Lower lobe of right lung (tissue), 2 donors: ENCODE results near the gene PIP5K1B. TPM values are rescaled to one million over a fixed set of nuclear protein-coding genes. Genes with fewer than 3 reads are reported as not detected.

Source experiments
- ATAC-seq, 2 donors: fragments of 200-7000 bp; cut with Tn5 transposase; one replicate each; pipeline ENCODE4 v1.9.1; 2020 to 2022; ENCODE audit warnings: mild to moderate bottlenecking in 2 of 2, moderate library complexity in 2 of 2
- DNase-seq: peaks from one replicate; pipeline ENCODE4 v3.0.0-alpha.2; 2020
- H3K27ac ChIP-seq: fragments of 200-600 bp; one replicate; pipeline ENCODE4 v1.8.0; 2022
- H3K27me3 ChIP-seq: fragments of 200-600 bp; one replicate; pipeline ENCODE4 v1.8.0; 2022; ENCODE audit warnings: low read depth
- H3K36me3 ChIP-seq: fragments of 200-600 bp; one replicate; pipeline ENCODE4 v1.8.0; 2022; ENCODE audit warnings: mild to moderate bottlenecking
- H3K4me1 ChIP-seq: fragments of 200-600 bp; one replicate; pipeline ENCODE4 v1.8.0; 2022
- H3K4me3 ChIP-seq: fragments of 200-600 bp; one replicate; pipeline ENCODE4 v1.8.0; 2022; ENCODE audit warnings: mild to moderate bottlenecking
- H3K9me3 ChIP-seq: fragments of 200-600 bp; one replicate; pipeline ENCODE4 v1.8.0; 2022
- CTCF ChIP-seq: fragments of 200-600 bp; IDR thresholded peaks from one replicate; pipeline ENCODE4 v1.8.0; 2022; ENCODE audit warnings: antibody characterized with exemption, mild to moderate bottlenecking
- intact Hi-C: fragments of 100-400 bp; cut with DNase I; formaldehyde crosslinking; loops from one replicate; pipeline ENCODE4 v1.11.0; 2022
- total RNA-seq: library from RNA; stranded (reverse); fragmentation: NEBNext Ultra II Directional; extraction: Animal tissue kit (Norgen Biotek cat#: 25700); gene quantifications from one replicate; pipeline ENCODE4 v1.2.1, GENCODE V29; 2021
- donor health status: DM: no; HTN: yes; CAD: no; lungs with severe emphysema.

Gene PIP5K1B
- total RNA-seq, 1 donor from 2014 or later = 35.9 TPM

DNA sequence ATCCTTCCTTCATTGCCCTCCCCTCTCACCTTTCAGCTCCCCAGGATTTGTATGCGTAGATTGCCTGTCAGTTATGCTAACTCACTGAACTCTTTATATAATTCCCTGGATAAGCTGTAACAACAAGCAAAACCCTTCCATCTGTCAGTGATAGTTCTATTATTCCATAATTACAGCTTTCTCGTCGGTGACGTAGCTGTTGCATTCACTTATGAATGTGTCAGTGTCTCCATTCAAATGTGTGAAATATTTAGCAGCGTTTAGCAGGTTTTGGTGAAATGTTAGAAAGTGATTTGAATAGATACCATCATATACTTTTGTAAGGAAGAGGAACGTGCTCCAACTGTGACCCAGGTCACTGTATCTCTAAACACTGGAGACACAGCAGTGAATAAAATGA, 45.2 kb downstream of the PIP5K1B start:
- intact Hi-C loops = no loop called here
- no peak for DNase-seq
- no peak for TF ChIP-seq CTCF
- Histone ChIP-seq H3K27me3 (no peaks in the 10 kb centered on the region), H3K4me1 (peaks cover 13% of the 10 kb centered on the region), H3K4me3 (no peak overlapping the region), H3K27ac (peak overlapping the region; percentile 31), H3K9me3 (no peaks in the 10 kb centered on the region), H3K36me3 (no peaks in the 10 kb centered on the region)
- no peak for ATAC-seq

DNA sequence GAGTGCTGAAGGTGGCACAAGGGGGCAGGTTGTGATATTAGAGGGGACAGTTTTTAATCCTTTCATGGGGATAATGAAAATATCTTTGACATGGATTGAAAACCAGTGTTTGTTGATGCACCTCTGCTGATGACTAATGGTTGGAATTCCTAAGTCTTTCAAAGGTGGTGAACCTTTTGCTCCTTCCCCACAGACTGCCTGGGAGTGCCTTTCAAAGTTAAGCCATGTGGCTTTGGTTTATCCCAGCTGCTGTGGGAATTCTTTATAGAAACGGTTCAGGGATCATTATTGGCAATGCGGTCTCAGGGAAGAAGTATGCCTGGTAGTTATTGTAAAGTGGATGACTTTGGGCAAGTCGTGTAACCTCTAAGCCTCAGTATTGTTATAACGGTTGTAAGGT, 45.7 kb downstream of the PIP5K1B start:
- peak overlapping the region; percentile 31 for H3K27ac ChIP-seq
- no peaks in the 10 kb centered on the region for H3K9me3 ChIP-seq
- no peak for TF ChIP-seq CTCF
- H3K4me3 ChIP-seq = no peak overlapping the region
- intact Hi-C loops = no loop called here
- no peak for DNase-seq
- no peaks in the 10 kb centered on the region for H3K27me3 ChIP-seq
- no peaks in the 10 kb centered on the region for H3K36me3 ChIP-seq
- peak in 1 of 2 donors; percentile 44 for ATAC-seq
- H3K4me1 ChIP-seq = peaks cover 19% of the 10 kb centered on the region

DNA sequence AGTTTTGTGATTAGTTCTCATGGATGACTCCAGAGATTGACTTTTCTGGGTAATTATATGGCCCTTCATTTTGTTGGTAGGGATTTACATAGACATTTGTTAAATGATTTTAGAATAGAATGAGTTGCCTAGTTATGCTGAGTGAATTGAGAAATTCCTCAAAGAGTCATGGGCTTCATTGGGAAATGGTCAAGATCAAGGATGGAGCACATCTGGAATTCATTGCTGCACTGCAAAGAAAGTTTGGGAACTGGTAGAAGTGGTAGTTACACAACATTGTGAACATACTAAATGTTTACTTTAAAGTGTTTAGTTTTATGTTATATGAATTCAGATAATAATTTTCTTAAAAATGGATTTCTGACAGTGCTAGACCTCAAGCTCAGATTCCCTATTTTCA, 46.5 kb downstream of the PIP5K1B start:
- H3K4me3 ChIP-seq = no peak overlapping the region
- no peak for TF ChIP-seq CTCF
- peaks cover 19% of the 10 kb centered on the region for H3K4me1 ChIP-seq
- DNase-seq = no peak
- ATAC-seq = no peak
- H3K27ac ChIP-seq = no peak overlapping the region
- H3K27me3 ChIP-seq = no peaks in the 10 kb centered on the region
- intact Hi-C loops = no loop called here
- H3K36me3 ChIP-seq = no peaks in the 10 kb centered on the region
- no peaks in the 10 kb centered on the region for H3K9me3 ChIP-seq

GRCh38 chr9:68755051-68755450, 50.0 kb downstream of the PIP5K1B start:
- Histone ChIP-seq H3K27me3 (no peaks in the 10 kb centered on the region), H3K9me3 (peaks cover 6% of the 10 kb centered on the region), H3K4me1 (peaks cover 12% of the 10 kb centered on the region), H3K27ac (no peak overlapping the region), H3K36me3 (no peaks in the 10 kb centered on the region), H3K4me3 (no peak overlapping the region)
- no peak for TF ChIP-seq CTCF
- peak in 1 of 2 donors; percentile 54 for ATAC-seq
- intact Hi-C loops = no loop called here
- no peak for DNase-seq

GRCh38 chr9:68755752-68756151, 50.7 kb downstream of the PIP5K1B start:
- Histone ChIP-seq H3K36me3 (no peaks in the 10 kb centered on the region), H3K27ac (no peak overlapping the region), H3K9me3 (peaks cover 6% of the 10 kb centered on the region), H3K27me3 (no peaks in the 10 kb centered on the region), H3K4me1 (peaks cover 12% of the 10 kb centered on the region), H3K4me3 (no peak overlapping the region)
- ATAC-seq (no peak), DNase-seq (no peak)
- intact Hi-C loops = no loop called here
- TF ChIP-seq CTCF = no peak
